ENCODE data around the gene POLR1B.
"Not testable (repeated sequence)": the region's sequence is repeated elsewhere in the genome, so short reads cannot be mapped to it uniquely, and the experiment has no call there.

Gene POLR1B

DNA sequence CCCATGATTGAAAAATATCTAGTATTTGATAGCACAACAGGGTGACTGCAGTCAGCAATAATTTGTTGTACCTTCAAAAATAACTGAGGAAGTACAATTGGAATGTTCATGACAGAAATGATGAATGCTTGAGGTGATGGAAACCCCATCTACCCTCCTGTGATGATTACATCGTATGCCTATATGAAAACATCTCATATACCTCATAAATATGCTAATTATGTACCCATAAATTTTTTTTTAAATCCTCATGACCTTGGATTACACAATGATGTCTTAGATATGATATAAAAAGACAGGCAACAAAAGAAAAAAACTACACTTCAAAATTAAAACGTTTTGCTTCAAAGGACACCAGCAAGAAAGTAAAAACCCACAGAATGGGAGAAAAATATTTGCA is 1.4 kb upstream of the POLR1B start:
- DNase-seq (ENCODE audit: low read depth), result peak; percentile 2

DNA sequence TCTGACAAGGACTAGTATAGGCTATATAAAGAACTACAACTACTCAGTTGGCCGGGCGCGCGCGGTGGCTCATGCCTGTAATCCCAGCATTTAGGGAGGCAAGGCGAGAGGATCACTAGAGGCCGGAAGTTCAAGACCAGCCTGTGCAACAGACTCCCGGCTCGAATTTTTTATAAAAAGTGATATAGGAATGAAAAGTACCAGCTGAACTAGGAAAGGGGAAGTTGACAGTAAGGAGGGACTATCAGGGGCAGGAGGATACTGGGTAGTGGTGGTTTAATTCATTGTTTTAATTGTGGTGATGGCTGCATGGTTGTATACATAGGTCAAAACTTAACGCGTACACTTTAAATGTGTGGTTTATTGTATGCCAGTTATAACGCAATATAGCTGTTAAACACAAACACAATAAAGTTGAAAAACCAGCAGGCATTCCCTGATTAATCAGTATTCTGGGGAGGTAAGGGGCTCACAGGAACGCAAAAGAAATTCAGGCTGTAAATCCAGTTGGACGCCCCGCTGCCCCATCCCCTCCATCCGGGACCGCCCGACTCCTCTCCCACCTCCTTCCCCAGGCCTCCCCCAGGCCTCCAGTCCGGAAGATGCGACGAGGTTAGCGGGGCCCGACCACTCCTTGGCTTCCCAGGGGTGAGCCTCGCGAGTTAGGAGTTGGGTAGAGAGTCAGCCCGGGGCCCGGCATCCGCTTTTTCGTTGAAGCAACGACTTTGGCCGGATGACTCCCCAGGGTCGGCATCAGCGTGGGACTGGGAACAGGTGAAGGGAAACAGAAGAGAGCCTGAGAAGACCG is 746 bp upstream of the POLR1B start:
- DNase-seq (ENCODE audit: low read depth), result peak; percentile 81

DNA sequence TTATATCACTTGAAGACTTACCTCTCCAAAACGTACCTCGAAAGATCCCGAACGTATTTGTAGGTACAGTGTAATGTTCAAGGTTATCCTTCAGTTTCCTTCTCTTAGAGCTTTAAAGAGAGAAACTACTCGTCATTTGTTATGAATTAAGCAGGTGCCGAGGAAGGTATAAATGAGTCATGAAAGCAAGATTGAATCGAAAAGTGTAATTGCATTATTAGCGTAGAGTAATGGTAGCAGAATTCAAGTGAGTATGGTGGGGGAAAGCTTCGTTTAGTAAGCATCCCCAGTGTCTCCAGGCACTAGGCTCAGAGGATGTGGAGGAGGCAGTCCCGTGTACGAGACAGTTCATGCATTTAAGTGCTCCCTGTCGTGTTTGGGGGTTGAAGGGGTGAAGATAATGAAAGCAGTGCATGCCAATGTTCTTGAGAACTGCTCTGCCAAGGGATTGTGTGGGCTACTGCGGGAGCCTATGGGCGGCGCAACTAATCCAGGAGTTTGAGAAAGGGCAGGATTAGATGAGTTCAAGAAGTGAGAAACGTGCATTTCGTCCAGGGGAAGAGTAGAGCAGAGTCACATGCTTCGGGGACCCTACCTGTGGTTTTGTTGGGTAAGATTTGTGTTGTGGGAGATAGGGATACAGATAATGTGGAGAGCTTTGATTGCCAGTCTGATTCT is 858 bp downstream of the POLR1B start:
- DNase-seq (ENCODE audit: low read depth), result peak; percentile 52

DNA sequence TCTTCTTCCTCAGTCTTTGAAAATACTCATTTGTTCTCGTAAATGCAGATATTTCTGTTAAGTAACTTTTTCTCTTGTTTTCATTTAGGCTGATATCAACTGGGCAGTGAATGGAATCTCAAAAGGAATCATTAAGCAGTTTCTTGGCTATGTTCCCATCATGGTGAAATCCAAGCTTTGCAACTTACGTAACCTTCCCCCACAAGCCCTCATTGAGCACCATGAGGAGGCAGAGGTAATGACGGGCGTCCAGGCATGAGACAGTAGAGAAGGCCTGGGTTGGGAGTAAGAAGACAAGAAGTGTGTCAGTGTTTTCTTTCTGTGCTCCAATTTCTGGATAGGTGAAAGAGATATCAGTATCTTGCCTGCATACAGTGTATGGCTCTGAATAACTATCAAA is 5.1 kb downstream of the POLR1B start:
- DNase-seq (ENCODE audit: low read depth), result peak; percentile 4

DNA sequence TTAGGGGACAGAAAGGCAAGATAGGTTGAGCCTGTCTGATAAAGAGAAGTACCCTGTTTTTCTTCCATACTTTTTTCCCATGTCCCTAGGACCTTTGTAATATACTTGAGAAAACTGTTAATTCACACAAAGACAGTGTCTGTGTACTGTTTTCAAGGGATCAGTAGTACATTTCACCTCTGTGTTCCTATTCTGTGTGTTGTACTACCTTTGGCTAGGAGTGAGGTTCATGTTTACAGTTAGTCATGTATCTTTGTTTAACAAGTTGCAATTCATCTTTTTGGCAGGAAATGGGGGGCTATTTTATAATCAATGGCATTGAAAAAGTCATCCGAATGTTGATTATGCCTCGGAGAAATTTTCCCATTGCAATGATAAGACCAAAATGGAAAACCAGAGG is 6.7 kb downstream of the POLR1B start:
- DNase-seq (ENCODE audit: low read depth), result no peak

GRCh38 chr2:112566104-112566503 is 23.8 kb downstream of the POLR1B start:
- no peak for DNase-seq (ENCODE audit: low read depth)

DNA sequence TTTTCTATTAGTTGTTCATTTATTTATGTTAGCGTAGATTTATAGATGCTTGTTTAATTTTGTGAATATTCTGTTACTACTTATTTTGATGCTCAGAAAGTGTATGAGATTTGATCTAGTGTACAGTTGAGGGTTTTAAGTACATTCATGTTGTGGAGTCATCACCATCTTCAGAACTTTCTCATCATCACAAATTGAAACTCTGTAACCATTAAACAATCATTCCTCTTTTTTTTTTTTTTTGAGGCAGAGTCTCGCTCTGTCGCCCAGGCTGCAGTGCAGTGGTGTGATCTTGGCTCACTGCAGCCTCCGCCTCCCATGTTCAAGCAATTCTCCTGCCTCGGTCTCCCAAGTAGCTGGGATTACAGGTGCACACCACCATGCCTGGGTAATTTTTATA is 24.2 kb downstream of the POLR1B start:
- DNase-seq (ENCODE audit: low read depth), result not testable (repeated sequence)

GRCh38 chr2:112572005-112572404 is 29.7 kb downstream of the POLR1B start:
- DNase-seq (ENCODE audit: low read depth), result no peak

DNA sequence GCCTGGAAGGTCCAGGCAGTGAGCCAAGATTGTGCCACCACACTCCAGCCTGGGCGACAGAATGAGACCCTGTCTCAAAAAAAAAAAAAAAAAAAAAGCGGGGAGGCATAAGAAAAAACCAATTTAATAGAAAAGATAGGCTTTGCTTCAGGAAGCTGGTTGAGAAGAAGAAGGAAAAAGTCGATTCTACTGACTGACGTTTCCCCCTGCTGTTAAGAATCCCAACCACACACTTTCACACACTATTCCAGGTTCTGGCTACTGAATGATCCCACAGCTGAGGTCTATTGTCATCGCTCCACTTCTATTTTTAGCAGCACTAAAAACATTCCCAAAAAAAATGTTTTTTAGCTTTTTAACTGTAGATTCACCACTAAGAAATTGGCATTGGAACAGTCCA is 35.5 kb downstream of the POLR1B start:
- no peak for DNase-seq (ENCODE audit: low read depth)

DNA sequence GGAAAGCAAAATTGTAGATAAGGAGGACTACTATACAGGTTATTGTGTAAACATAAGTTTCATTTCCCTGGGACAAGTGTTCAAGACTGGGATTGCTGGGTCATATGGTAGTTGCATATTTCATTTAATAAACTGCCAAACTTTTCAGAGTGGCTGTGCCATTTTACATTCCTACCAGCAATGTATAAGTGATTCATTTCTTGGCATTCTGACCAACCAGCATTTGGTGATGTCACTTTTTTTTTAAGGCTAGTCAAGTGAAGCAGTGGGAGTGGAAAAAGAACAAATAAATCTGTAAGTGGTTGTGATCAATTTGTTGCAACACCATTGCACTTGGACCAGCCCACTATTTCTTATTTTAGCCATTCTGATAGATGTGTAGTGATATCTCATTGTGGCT is 37.0 kb downstream of the POLR1B start:
- DNase-seq (ENCODE audit: low read depth), result peak; percentile 94

GRCh38 chr2:112580084-112580483 is 37.8 kb downstream of the POLR1B start:
- no peak for DNase-seq (ENCODE audit: low read depth)

- peak; percentile 84 for DNase-seq (ENCODE audit: low read depth)
These were observed 40.1 kb downstream of the POLR1B start for GRCh38 chr2:112582314-112582746.

DNA sequence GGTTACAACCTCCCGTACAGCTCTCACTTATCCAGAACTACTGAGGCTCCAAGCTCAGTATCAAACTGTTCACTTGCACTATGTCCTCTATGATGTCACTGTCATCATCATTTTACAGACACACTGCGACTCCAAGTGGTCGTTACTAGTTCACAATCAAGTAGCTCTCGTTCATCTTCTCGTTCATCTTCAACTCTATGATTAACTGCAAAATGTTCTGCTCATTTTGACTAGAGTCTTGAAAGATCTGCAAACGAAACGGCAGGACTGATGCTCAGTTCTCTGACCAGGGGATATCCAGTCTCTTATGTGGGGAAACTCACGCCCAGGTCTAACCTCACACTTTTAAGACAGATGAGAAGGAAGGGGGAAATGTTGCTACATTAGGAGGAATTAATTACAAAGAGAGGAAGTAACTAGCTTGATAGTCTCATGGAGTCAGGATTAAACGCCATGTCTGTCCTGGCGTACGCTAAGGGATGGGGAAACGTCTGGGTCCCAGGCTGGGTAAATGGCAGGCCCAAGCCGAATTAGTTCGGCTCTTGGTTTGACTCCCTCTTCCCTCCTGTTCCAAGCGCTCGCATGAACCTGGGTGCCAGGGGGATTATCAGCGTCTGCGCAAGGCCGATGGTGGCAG is 41.4 kb downstream of the POLR1B start:
- DNase-seq (ENCODE audit: low read depth), result no peak

DNA sequence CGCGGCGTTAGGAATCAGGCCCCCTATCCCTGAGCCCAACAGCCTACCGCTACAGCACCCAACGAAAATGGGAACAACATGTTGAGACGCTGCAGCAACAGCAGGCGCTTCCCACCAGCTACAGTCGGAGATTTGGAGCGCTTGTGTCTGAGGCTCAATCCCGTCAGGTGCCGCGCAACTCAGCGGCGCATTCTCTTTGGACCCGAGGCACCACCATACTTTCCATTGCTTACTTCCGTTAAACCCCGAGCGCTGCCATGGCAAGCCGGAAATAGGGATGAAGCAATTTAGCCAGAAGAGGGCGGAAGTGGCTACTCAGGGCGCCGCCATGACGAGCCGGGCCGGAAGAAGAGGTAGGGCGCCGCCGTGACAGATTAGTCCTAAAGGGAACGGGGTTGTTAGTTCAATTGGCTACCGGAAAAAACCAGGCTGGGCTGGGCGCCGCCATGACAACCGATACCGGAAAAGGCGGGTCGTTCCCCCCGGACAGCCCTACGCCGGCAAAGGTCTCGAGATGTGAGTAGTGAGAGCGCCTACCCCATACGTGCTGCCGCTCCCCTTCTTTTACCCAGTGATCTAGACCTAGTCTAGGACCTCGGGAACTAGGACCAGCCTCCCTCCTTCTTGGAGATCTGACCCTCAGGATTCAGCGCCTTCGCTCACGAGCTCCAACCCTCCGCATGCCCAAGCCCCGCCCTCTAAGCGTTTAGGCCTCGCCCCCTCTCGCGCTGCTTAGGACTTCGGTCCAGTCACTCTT is 42.0 kb downstream of the POLR1B start, which contains the start of gene CHCHD5:
TSS of gene CHCHD5 (plus strand) at position 476 of the 757 bp plus-strand sequence. CDS start at position 515, 39 bp downstream.
- DNase-seq (ENCODE audit: low read depth), result peak; percentile 97

DNA sequence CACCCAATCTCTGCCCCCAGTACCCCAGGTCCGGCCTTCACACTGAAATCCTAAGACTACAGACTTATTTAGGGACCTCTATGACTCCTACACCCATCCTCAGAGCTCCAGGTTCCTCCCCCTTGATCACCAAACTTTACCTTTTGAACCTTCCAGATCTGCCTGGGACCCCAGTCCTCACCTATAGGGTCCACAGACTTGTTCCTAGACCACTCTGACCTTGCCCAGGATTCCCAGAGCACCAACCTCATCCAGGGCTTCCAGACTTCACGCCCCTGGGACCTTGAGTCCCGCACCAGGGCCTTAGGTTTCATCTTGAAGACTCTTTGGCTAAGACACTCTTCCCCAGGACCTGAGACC is 42.6 kb downstream of the POLR1B start:
- no peak for DNase-seq (ENCODE audit: low read depth)

DNA sequence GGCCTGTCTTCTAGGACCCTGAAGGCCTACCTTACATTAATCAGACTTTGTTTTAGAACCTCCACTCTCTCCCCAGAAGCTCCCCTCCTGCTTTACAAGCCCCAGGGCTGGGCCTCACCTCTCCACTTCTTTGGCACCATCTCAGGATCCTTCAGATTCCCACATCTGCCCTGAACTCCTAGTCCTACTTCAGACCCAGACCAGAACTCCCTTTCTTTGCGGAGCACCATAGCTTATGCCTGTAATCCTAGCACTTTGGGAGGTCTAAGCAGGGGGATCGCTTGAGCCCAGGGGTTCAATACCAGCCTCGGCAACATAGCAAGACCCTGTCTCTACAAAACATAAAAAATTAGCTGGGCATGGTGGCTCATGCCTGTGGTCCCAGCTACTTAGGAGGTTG is 43.1 kb downstream of the POLR1B start:
- no peak for DNase-seq (ENCODE audit: low read depth)

DNA sequence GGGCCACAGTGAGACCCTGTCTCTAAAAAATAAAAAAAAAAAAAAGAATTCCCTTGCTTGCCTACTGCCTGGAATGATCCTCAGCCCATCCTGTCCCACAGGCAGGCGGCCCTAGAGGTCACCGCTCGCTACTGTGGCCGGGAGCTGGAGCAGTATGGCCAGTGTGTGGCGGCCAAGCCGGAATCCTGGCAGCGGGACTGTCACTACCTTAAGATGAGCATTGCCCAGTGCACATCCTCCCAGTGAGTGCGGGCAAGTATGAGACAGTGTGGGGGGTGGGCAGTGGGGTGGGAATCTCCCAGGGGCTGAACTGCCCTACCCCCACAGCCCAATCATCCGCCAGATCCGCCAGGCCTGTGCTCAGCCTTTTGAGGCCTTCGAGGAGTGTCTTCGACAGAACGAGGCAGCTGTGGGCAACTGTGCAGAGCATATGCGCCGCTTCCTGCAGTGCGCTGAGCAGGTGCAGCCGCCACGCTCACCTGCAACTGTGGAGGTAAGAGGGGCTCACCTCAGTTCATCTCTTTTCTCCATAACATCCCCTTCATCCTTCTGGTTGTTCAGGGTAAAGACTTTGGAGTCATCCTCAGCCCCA is 43.7 kb downstream of the POLR1B start:
- no peak for DNase-seq (ENCODE audit: low read depth)

GRCh38 chr2:112588611-112589045 is 46.4 kb downstream of the POLR1B start:
- DNase-seq (ENCODE audit: low read depth), result no peak

GRCh38 chr2:112591413-112591812 is 49.1 kb downstream of the POLR1B start:
- DNase-seq (ENCODE audit: low read depth), result no peak

- DNase-seq (ENCODE audit: low read depth), result no peak
These were observed 51.5 kb downstream of the POLR1B start for GRCh38 chr2:112593736-112594135.

- DNase-seq (ENCODE audit: low read depth), result no peak
These were observed 55.5 kb downstream of the POLR1B start for GRCh38 chr2:112597537-112598322.

All from ELR (cell line).